Right lung (tissue), 5 donors: ENCODE data around the gene TRAPPC6A. TPM values are rescaled to one million over a fixed set of nuclear protein-coding genes. Genes with fewer than 3 reads are reported as not detected.

ENCODE experiments used
- DNase-seq, 2 donors: peaks; one replicate each; pipeline ENCODE4 v3.0.0-alpha.2; 2013
- polyA plus RNA-seq, 5 donors: library from polyadenylated mRNA; unstranded; fragments of 120-200 nt; gene quantifications; one replicate each; pipeline versions ENCODE4 v1.2.1 to v1.2.3, GENCODE V29; 2013; ENCODE audit warnings: inconsistent platforms in 1 of 5, low replicate concordance in 1 of 5; ENCODE audit not compliant: insufficient read length in 5 of 5, insufficient read depth in 1 of 5

Gene TRAPPC6A
- polyA plus RNA-seq, 5 donors = 18.7 to 37.7 (median 24.4) TPM

DNA sequence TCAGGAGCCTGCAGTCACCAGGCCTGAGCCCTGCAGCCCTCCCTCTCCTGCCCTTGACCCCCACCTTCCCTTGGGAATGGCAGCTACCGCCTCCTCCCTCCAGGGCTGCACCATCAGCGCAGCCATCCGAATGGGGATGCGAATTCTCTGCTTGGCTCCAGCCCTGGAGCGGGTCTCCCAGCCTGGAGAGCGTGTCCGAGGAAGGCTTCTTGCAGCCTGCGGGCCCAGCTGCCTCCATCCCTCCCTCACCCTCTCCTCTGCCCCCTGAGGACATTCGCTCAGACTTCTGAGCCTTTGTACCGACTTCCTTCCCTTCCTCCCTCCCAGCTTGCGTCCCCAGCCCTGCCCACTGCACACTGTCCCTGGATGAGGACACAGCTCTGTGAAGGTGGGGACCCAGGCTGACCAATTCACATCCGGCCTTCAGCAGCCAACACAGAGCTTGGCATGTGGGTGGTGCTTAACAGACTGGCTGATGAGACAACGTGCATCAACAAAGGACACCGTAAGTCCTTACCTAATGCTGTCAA lies 11.2 kb downstream of the TRAPPC6A start:
- no peak for DNase-seq

DNA sequence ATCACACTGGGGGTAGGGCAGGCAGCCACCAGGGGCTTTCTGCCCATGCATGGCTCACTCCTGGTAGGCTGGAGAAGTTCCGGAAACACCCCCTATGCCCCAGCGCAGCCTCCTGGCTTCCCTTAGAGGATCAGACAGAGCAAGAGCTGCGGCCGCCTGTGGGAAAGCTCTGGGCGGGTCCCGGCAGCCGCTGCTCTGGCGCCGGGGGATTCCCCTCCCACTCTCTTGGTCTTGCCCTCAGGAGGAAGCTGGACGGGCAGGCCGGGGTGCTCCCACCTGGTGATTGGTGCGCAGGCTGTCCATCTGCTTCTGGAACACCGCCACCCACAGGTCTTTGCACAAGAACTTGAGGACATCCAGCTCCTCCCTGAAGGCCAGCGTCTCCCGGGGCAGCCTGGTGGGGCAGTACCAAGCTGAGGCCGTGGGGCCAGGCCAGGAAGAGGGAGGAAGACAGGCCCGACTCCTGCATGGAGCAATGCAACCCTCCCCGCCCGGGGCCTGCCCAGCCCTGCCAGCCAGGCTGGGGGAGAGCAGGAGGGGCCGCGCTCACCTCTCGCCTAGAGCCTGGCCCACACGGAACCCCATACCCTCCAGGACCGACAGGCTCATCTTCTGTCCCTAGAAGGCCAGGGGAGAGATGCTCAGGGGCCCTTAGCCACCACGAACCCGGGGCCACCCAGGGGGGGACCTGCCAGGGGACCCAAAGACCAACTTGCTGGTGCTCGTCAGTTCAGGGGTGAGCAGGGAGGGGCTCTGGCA lies 13.3 kb downstream of the TRAPPC6A start:
- no peak for DNase-seq

DNA sequence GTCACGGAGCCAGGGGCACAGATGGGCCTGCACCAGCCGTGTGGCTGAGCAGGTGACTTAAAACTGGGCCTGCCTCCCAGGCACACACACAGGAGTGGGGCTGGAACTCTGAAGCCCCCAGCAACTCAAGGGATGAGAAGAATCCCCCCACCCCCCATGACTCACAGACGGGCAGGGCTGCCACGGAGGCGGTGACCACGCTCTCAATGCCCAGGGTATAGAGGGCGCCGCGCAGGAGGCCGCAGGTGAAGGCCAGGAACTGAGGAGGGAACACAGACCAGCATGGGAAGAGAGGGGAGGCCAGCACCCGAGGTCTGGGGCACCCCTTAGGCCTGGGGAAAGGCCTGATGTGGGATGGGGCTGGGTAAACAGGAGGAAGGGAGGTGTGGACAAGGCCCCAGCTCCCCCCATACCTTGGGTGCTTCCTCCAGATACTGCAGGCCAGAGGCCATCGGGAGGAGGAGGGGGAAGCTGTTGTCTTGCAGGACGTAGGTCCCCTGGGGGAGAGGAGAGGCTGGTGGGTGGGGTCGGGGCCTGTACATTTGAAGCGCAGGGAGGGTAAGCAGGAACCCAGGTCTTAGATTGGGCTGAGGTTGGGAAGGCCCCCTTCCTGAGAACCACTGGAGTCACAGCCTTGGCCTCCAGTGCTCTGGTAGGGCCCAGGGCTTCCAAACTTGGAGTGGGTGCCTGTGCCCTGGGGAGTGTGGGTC lies 14.1 kb downstream of the TRAPPC6A start:
- no peak for DNase-seq

DNA sequence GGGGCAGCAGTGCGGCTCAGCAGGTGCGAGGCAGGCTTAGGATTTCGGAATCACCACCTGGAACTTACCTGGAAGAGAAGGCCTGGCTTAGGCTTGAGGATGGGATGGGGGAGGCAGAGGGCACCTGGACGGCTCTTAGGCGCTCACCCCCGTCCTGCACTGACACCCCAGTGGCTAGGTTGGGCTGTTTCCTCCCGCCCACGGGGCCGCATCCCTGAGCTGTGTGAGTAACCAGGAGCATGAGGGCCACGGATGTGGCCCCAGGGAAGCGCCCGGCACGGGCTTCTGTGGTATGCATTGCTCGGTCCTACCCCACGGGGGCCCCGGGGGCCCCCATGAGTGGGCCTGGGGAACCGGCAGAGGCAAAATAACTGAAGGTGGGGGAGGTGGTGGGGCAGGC lies 14.9 kb downstream of the TRAPPC6A start:
- no peak for DNase-seq

DNA sequence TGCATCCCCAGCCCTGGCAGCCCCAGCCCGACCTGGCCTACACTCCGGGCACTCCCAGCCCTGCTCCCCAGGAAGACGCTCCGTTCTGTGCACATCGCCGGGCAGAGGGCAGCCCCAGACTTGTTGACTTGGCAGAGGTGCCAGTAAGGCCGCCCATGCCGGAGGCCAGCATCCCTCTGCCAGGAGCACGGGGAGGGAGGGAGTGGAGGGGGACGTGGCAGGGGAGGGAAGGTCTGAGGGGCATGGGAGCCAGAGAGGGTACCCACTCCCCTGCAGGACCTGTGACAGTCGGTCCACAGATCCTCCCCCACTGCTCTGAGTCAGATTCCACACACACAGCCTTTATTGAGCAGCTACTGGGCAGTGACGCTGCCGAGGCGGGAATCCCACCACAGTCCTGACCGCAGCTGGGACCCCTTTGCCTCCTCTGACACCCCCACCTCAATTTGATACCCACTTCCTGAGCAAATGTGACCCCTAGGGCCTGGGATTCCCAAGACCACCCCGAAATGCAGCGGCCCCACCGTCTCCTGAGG lies 15.4 kb downstream of the TRAPPC6A start:
- no peak for DNase-seq

DNA sequence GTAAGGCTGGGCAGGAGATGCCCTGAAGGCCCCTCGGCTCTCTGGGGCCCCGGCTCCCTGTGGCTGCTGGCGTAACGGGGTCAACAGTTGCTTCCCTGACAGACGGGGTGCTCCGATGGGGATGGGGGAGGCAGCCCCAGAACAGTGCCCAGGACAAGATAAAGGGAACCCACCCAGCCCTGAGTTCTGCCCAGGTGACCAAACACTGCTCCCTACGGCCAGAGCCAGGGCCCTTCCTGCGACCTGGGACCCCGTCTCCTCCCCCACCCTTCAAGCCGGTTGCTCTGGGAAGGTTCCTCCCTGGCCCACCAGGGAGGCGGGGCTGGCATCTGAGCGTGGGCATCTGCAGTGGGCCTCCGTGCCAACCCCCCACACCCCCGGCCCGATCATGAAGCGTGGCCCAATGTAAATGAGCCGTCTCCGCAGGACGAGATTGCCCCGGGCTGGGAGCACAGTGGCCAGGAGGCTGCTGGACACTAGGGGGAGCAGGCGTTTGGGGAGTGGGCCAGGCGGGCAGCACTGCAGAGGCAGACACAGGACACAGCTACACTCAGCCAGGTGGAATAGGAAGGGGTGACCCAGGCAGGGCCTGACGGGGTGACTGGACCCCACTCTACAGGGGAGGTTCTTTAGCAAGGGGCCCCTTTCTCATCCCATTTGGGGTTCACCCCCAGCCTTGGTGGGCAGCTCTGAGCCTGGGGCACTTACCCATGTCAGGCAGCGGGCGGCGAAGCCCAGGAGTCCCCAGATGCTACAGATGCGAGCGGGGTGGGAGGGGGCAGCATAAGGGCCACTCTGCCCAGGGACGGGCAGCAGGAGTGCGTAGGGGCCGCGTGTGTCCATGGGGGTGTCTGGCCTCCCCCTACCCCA lies 16.1 kb downstream of the TRAPPC6A start:
- DNase-seq = no peak

DNA sequence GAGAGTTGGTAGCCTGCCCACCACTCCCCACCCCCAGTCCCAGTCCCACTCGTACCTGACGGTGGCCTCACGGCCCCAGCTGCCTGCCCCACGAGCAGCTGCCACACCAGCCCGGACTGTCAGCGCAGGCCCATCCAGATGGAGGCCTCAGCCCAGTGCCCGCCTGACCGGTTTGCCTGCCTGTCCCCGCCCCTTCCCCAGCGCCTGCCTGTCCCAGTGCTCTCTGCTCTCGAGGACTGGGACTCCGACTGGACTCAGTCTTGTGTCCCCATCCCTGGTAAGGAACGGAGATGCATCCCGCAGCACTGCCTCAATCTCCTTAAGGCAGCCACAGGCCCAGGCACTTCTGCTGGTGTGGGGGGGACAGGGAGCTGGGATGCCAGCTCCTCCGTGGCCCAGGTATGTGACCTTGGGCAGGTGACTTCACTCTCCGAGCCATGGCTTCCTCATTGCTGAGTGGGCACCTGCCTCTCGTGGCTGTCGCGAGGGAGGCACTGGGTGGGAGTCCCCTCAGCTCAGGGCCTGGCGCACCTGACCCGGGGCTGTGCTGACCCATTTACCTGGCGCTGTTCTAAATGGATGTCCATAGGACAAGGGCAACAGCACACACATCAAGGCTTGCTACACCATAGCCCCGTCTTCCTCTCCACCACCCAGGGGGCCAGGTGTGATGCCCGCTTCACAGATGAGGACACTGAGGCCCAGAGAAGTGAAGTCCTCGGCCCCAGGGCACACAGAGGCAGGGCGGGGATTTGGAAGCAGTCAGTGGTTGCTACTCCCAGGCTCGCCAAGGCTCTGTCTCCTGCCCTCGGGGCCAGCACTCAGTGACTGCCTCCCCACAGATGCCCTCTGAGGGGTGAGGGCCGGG lies 16.9 kb downstream of the TRAPPC6A start, which contains the start of gene NKPD1:
NKPD1 (minus strand) TSS at position 113 of the 868 bp plus-strand sequence. CDS start 832 bp downstream, outside the sequence.
- no peak for DNase-seq

DNA sequence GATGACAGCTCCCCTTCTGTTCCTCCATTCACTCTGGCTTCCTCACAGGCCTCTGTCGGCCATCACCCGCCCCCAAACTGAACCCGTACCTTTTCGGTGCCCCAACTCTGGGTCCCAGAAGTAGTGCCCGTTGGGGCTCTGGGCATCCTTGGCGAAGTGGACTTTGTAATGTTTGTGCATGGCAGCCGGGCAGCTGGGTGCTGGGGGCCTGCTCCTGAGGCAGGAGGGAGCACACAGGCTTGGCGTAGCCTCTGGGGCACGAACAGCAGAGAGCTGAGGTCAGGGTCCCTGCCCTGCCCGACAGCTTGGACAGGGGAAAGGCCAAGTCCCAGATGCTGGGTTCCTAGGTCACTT lies 18.1 kb downstream of the TRAPPC6A start:
- no peak for DNase-seq

DNA sequence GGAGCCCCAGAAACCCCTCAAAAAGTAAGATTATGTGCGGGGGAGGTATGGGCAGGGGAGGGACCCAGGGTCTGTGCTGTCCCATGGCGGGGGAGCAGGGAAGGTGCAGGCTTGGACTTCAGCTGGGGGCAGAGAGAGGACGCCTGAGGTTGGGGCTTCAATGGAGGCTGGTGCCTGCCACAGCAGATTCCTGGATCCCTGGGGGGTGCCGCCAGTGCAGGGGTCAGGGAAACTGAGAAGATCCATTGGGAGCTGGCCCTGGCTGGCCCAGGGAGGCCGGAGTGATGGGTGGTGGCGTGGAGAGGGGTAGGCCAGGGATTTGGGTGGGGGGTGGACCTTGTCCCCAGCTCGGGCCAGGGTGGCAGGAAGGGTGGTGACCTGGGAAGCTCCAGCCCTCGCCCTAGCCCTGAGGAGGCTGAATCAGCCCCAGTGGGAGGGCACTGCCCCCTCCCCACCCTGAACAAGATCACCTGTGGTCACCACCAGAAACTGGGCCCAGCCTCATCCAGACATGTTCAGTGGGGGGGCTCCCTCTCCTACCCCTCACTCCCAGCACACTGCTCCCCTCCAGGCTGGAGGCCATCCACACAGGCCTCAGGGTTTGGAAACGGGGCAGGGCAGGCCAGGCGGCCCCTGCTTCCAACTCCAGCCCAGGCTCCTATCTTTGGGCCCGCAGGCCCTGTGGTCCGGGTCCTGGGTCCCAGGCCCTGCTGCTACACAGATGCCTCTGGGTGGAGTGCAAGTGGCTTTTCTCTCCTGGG lies 18.6 kb downstream of the TRAPPC6A start:
- no peak for DNase-seq

DNA sequence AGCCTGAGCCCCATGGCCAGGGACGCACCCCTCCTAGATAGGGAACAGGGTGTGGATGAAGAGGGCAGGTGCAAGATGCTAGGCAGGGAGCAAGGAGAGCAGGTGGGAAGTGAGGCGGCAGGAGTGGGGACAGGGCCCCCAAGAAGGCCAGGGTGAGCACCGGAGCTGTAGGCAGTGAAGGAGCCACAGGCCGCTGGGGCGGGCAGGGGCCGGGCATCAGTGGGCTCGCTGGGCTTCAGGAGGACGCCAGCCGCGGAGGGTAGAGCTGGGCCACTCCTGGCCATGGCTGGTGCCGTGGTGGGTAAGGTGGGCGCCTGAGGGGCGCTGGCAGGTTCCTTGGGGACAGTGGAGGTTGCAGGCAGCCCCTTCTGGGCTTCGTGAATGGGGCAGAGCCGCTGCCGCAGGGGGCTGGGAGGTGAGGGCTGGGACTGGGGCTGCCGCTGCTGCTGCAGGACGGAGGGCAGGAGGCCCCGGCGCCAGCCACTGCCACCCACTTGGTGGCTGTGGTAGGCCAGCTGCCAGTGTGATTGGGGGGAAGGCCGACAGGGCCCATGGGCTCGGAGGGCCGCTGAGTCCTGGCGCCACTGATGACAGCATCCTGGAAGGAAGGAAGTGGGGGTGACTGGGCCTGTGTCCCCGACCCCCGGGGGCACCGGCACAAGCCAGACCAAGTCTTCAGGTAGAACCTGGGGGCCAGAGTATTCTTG lies 19.4 kb downstream of the TRAPPC6A start:
- DNase-seq = no peak

DNA sequence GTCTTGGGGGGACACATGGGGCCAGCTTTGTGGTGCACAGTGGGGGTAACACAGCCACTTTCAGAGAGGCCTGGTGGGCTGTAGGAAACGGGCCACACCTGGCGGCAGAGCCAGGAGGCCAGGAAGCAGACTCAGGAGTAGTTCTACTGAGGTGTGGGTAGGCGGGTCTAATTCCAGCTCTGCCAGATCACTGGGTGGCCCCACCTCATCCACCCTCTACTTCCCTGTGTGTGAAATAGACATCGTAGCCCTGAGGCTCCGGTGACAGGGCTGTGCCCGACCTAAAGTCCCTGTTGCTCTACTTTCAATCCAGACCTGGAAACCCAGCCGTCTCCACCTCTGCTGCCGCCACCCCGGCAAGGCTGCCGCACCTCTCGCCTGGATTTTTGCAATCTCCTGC lies 21.3 kb downstream of the TRAPPC6A start:
- no peak for DNase-seq

DNA sequence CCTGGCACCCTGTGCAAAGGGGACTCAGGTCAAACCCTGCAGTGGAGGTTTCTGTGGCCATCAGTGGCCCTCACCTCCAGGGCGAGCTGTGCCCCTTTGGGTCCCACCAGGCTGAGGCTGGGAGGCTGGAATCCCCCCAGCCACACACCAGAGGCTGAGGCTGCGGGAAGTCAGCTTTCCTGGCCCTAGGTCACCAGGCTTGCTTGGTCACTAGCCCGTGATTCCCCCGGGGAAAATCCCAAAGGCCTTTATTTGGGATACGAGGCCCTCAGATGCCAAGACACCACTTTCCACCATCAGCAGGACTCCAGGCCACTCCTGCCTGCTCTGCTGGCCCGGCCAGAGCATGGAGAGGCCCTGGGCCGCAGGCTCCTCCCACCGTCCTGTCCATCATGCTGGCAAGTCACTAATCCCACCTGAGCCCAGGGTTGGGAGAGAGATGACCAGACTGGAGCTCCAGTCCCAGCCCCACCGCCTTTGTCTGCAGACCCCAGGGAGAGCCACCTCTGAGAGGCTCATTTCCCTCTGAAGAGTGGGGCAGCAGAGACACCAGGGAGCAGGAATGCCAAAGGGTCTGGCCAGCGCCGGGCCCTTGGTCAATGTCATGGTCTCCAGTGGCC lies 21.9 kb downstream of the TRAPPC6A start:
- no peak for DNase-seq

DNA sequence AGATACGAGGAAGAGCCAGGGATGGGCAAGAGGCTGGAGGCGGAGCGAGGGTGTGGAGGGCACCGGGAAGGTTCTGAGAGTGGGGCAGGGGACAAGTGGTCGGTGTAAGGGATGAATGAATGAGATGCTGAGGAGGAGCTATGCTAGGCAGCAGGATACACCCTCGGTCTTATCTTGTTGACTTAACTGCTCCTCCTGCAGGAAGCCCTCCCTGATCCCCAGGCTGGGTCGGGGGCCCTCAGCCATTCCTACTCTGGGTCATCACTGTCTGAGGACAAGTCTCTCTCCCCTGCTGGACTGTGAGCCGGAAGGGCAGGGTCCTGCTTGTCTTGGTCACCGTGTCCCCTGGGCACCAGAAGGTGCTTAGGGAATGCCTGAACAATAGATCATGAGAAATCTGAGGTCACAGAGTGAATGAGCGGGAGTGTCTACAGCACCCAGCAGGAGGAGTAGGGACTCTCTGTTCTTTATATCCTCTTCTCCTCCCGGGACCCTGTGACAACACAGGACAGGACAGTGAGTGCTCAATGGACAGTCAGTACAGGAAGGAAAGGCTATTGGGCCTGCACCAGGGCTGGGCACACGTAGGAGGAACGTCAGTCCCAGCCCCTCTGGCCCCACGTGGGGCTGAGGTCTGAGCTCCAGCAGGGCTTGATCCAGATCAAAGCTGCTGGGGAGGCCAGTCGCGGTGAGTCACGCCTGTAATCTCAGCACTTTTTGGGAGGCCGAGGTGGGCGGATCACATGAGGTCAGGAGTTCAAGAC lies 23.8 kb downstream of the TRAPPC6A start:
- no peak for DNase-seq

DNA sequence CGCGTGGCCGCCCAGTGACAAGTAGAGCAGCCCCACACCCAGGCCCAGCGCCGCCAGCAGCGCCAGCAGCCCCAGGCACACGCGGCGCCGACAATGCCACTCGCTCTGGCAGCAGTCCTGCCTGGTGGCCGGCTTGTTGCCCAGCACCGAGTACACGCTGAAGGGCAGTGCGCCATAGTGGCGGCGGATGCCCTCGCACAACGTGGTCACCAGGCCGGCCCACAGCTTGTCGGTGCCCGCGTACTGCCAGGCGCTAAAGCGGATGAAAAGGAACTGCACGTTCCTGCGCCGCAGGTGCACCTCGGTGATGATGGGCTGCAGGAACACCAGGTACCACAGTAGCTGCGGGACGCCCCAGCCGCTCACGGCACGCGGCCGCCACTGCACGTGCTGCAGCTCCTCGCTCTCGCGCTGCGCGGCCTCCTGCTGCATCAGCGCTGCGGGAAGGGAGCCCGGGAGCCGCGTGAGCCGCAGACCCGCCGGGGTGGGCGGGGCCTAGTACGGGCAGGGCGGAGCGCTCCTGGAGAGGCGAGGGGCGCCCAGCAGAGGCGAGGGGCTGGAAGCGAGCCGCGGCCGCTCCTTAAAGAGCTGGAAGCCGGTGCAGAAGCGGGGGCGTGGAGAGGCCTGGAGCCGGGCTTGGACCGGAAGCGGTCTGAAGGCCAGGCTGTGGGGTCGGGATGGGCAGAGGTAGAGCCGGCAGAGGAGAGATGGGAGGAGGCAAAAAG lies 24.5 kb downstream of the TRAPPC6A start:
- DNase-seq = peak in 1 of 2 donors; percentile 16

DNA sequence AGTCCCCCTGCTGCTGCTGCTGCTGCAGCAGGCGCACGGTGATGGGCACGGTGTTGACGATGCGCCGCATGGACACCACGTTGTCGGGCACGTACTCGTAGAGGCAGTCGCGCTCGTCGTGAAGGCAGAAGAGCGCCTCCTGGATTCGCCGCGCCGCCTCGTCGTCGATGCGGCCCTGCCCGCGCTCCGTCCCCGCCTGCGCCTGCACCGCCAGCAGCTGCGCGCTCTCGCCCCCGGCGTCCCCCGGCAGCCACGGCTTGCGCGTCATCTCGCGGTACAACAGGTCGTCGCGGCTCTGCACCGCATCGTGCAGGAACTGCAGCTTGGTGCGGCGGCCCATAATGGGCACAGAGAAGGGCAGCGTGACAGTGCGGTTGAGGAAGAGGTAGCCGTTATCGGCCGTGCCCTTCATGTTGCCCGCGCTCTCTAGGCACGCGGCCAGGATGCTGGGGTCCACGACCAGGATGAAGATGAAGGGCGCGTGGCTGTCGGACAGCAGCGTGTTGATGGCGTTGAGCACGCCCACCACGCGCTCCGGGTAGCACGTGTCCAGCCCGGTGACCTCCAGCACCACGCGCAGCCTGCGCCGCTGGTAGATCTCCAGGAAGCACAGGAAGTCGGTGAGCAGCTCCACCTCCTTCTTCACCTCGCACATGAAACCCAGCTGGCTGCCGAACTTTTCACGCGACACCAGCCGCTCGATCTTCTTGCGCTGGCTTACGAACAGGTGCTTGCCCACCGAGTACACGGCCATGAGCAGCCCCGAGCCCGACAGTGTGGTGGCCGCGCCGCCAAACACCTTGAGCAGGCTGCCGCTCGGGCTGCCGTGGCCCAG lies 25.3 kb downstream of the TRAPPC6A start:
- DNase-seq = peak in 1 of 2 donors; percentile 34

DNA sequence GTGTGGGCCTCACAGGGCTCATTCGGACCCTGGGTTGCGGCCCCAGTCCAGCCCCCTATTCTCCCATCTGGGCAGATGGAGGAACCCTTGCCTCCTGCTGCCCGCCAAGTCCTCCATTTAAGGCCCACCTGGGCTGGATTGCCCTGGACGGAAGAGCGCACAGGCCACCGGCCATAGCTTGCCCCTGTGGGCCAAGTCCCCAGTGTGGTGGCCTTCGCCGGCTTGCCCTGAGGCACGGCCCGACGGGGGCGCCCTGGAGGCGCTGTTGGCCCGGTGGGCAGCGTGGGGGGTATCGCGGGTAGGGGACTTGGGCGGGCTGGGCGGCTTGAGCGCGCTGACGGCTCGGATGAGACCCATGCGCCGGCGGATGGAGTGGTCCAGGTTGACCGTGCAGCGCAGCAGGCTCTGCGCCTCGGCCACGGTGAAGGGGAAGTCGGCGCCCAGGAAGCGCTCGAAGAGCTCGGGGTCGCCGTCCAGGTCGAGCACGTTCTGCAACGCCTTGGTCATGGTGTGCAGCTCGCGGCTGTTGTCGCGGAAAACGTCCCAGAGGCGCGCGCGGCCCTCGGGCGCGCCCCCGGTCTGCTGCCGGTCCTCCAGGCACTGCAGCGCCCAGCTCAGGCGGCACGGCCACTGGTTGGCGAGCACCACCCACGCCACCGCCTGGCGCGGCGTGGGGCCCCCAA lies 26.1 kb downstream of the TRAPPC6A start:
- no peak for DNase-seq
